ENCODE data around the gene ZC2HC1B.

GRCh38 chr6:143961886-143962878, 97.9 kb downstream of the ZC2HC1B start:
- TF ChIP-seq POLR2AphosphoS5 (IDR thresholded peaks at IDR 0.05) = no peak
- TF ChIP-seq CTCF (IDR thresholded peaks at IDR 0.05) = peak in 1 of 5 experiments; percentile 25

Measured in transverse colon (tissue), 4 donors.